Mesendoderm (in vitro differentiated cells): Measurements from ENCODE around the gene KRT84.

Experiments used
- DNase-seq: peaks from one replicate; pipeline ENCODE4 v3.0.0; 2013
- H2AK5ac ChIP-seq: 2 replicates; pipeline ENCODE4 v1.6.1; 2013; ENCODE audit warnings: low read length, inconsistent platforms
- H2BK120ac ChIP-seq: 2 replicates; pipeline ENCODE4 v1.6.1; 2013; ENCODE audit warnings: low read depth, mild to moderate bottlenecking, low read length, moderate library complexity, mixed read lengths
- H2BK15ac ChIP-seq: replicated peaks from 2 replicates; pipeline ENCODE4 v1.6.1; 2013; ENCODE audit warnings: low read depth, mild to moderate bottlenecking, moderate library complexity
- H2BK5ac ChIP-seq: 2 replicates; pipeline ENCODE4 v1.6.1; 2013; ENCODE audit warnings: low read length, inconsistent platforms
- H3K18ac ChIP-seq: 2 replicates; pipeline ENCODE4 v1.6.1; 2013; ENCODE audit warnings: mild to moderate bottlenecking, low read length, mixed read lengths
- H3K23ac ChIP-seq: one replicate; pipeline ENCODE4 v1.6.1; 2013; ENCODE audit warnings: low read length
- H3K27ac ChIP-seq: 2 replicates; pipeline ENCODE4 v1.5.1; 2013; ENCODE audit warnings: low read depth, mild to moderate bottlenecking, inconsistent platforms, low read length, moderate library complexity
- H3K27me3 ChIP-seq: 2 replicates; pipeline ENCODE4 v1.6.1; 2013; ENCODE audit warnings: low read length, control low read depth, mild to moderate bottlenecking, inconsistent platforms; ENCODE audit not compliant: insufficient read depth, poor library complexity
- H3K36me3 ChIP-seq: 2 replicates; pipeline ENCODE4 v1.6.1; 2013; ENCODE audit warnings: low read length, inconsistent platforms; ENCODE audit not compliant: control insufficient read depth, insufficient read depth
- H3K4ac ChIP-seq: one replicate; pipeline ENCODE4 v1.6.1; 2013; ENCODE audit warnings: low read depth, mild to moderate bottlenecking, low read length, moderate library complexity
- H3K4me1 ChIP-seq: 2 replicates; pipeline ENCODE4 v1.6.1; 2013; ENCODE audit warnings: low read depth, low read length, inconsistent platforms; ENCODE audit not compliant: control insufficient read depth
- H3K4me2 ChIP-seq: 2 replicates; pipeline ENCODE4 v1.6.1; 2013; ENCODE audit warnings: low read length
- H3K4me3 ChIP-seq: 2 replicates; pipeline ENCODE4 v1.5.1; 2013; ENCODE audit warnings: mild to moderate bottlenecking, low read length
- H3K56ac ChIP-seq: one replicate; pipeline ENCODE4 v1.6.1; 2013; ENCODE audit warnings: low read length
- H3K79me1 ChIP-seq: 2 replicates; pipeline ENCODE4 v1.6.1; 2013; ENCODE audit warnings: low read length, inconsistent platforms
- H3K79me2 ChIP-seq: 2 replicates; pipeline ENCODE4 v1.6.1; 2013; ENCODE audit warnings: mild to moderate bottlenecking, low read length; ENCODE audit not compliant: control insufficient read depth, insufficient read depth
- H3K9ac ChIP-seq: 2 replicates; pipeline ENCODE4 v1.6.1; 2013; ENCODE audit warnings: low read length, inconsistent platforms
- H4K5ac ChIP-seq: one replicate; pipeline ENCODE4 v1.6.1; 2013; ENCODE audit warnings: low read length
- H4K8ac ChIP-seq: one replicate; pipeline ENCODE4 v1.6.1; 2013; ENCODE audit warnings: low read depth, mild to moderate bottlenecking, control low read depth, low read length, moderate library complexity
- WGBS: extraction: QIAGEN DNeasy Blood & Tissue Kit; methylation state at CpG from one replicate; pipeline ENCODE4 v1.1.7; 2013; ENCODE audit warnings: low lambda C conversion rate, missing lambda C conversion rate; ENCODE audit not compliant: insufficient coverage; ENCODE audit errors: extremely low coverage; 5-methylcytosine and 5-hydroxymethylcytosine counted together

KRT84 gene

GRCh38 chr12:52405922-52406385 lies 20.5 kb upstream of the KRT84 start, which contains the start of gene KRT82:
Gene KRT82 (minus strand): TSS chr12:52406335. CDS start chr12:52406277, 58 bp downstream.
- H3K27me3 ChIP-seq, result no peaks in the 10 kb centered on the region
- H3K36me3 ChIP-seq, result no peaks in the 10 kb centered on the region
- no peak within 1 kb of the TSS for H3K18ac ChIP-seq
- H3K4me2 ChIP-seq, result no peak within 1 kb of the TSS
- H2BK15ac ChIP-seq, result no peak within 1 kb of the TSS
- no peak within 1 kb of the TSS for H2AK5ac ChIP-seq
- no CpG with 5 or more reads among the region's 14 CpGs for WGBS
- no peak within 1 kb of the TSS for H3K56ac ChIP-seq
- H3K27ac ChIP-seq, result no peak within 1 kb of the TSS
- no peak within 1 kb of the TSS for H3K4ac ChIP-seq
- no peak within 1 kb of the TSS for H3K23ac ChIP-seq
- no peak within 1 kb of the TSS for H4K8ac ChIP-seq
- H3K9ac ChIP-seq, result no peak within 1 kb of the TSS
- H4K5ac ChIP-seq, result no peak within 1 kb of the TSS
- no peak within 1 kb of the TSS for H2BK5ac ChIP-seq
- no peak for DNase-seq
- H3K79me2 ChIP-seq, result no peaks in the 10 kb centered on the region
- no peaks in the 10 kb centered on the region for H3K79me1 ChIP-seq
- H2BK120ac ChIP-seq, result no peak within 1 kb of the TSS
- H3K4me3 ChIP-seq, result no peak within 1 kb of the TSS
- no peaks in the 10 kb centered on the region for H3K4me1 ChIP-seq

GRCh38 chr12:52404951-52405350 lies 19.5 kb upstream of the KRT84 start:
- H2BK120ac ChIP-seq, result no peak overlapping the region
- H2BK5ac ChIP-seq, result no peak overlapping the region
- H3K4ac ChIP-seq, result no peak overlapping the region
- H3K4me2 ChIP-seq, result no peak overlapping the region
- H3K27ac ChIP-seq, result no peak overlapping the region
- no peaks in the 10 kb centered on the region for H3K36me3 ChIP-seq
- no peak overlapping the region for H2BK15ac ChIP-seq
- no peak overlapping the region for H3K4me3 ChIP-seq
- no peaks in the 10 kb centered on the region for H3K4me1 ChIP-seq
- no peak for DNase-seq
- no peaks in the 10 kb centered on the region for H3K79me2 ChIP-seq
- H3K18ac ChIP-seq, result no peak overlapping the region
- no peaks in the 10 kb centered on the region for H3K27me3 ChIP-seq
- H3K56ac ChIP-seq, result no peak overlapping the region
- H3K23ac ChIP-seq, result no peak overlapping the region
- no peak overlapping the region for H3K9ac ChIP-seq
- WGBS, result no CpG with 5 or more reads among the region's 3 CpGs
- no peaks in the 10 kb centered on the region for H3K79me1 ChIP-seq
- no peak overlapping the region for H4K8ac ChIP-seq
- no peak overlapping the region for H4K5ac ChIP-seq
- H2AK5ac ChIP-seq, result no peak overlapping the region

GRCh38 chr12:52403561-52403960 lies 18.1 kb upstream of the KRT84 start:
- Histone ChIP-seq H3K27ac (no peak overlapping the region), H3K79me2 (no peaks in the 10 kb centered on the region), H3K18ac (no peak overlapping the region), H2BK120ac (no peak overlapping the region), H4K5ac (no peak overlapping the region), H3K56ac (no peak overlapping the region), H2BK5ac (no peak overlapping the region), H3K4ac (no peak overlapping the region), H3K27me3 (no peaks in the 10 kb centered on the region), H4K8ac (no peak overlapping the region), H3K36me3 (no peaks in the 10 kb centered on the region), H2AK5ac (no peak overlapping the region), H3K23ac (no peak overlapping the region), H2BK15ac (no peak overlapping the region), H3K9ac (no peak overlapping the region), H3K79me1 (no peaks in the 10 kb centered on the region), H3K4me3 (no peak overlapping the region), H3K4me1 (no peaks in the 10 kb centered on the region), H3K4me2 (no peak overlapping the region)
- DNase-seq, result no peak
- no CpG with 5 or more reads among the region's 9 CpGs for WGBS

- Histone ChIP-seq H3K36me3 (no peaks in the 10 kb centered on the region), H3K4me2 (no peak overlapping the region), H4K5ac (no peak overlapping the region), H4K8ac (no peak overlapping the region), H3K4me1 (no peaks in the 10 kb centered on the region), H3K79me2 (no peaks in the 10 kb centered on the region), H2AK5ac (no peak overlapping the region), H3K27ac (no peak overlapping the region), H2BK5ac (no peak overlapping the region), H2BK15ac (no peak overlapping the region), H3K9ac (no peak overlapping the region), H3K4me3 (no peak overlapping the region), H2BK120ac (no peak overlapping the region), H3K27me3 (no peaks in the 10 kb centered on the region), H3K56ac (no peak overlapping the region), H3K23ac (no peak overlapping the region), H3K79me1 (no peaks in the 10 kb centered on the region), H3K18ac (no peak overlapping the region), H3K4ac (no peak overlapping the region)
- no CpG with 5 or more reads among the region's 3 CpGs for whole genome bisulfite sequencing
- peak; percentile 54 for DNase-seq
Observed at GRCh38 chr12:52402873-52403540, 17.6 kb upstream of the KRT84 start.

- Histone ChIP-seq H3K4ac (no peak overlapping the region), H3K56ac (no peak overlapping the region), H4K8ac (no peak overlapping the region), H3K36me3 (no peaks in the 10 kb centered on the region), H3K18ac (no peak overlapping the region), H2BK5ac (no peak overlapping the region), H3K4me1 (no peaks in the 10 kb centered on the region), H3K79me1 (no peaks in the 10 kb centered on the region), H3K27ac (no peak overlapping the region), H4K5ac (no peak overlapping the region), H3K79me2 (no peaks in the 10 kb centered on the region), H2BK15ac (no peak overlapping the region), H3K4me3 (no peak overlapping the region), H3K27me3 (no peaks in the 10 kb centered on the region), H3K23ac (no peak overlapping the region), H3K9ac (no peak overlapping the region), H2BK120ac (no peak overlapping the region), H3K4me2 (no peak overlapping the region), H2AK5ac (no peak overlapping the region)
- no peak for DNase-seq
- no CpG with 5 or more reads among the region's 2 CpGs for WGBS
Observed at GRCh38 chr12:52402377-52402776, 16.9 kb upstream of the KRT84 start.

GRCh38 chr12:52401926-52402325 lies 16.5 kb upstream of the KRT84 start:
- Histone ChIP-seq H3K56ac (no peak overlapping the region), H4K8ac (no peak overlapping the region), H2AK5ac (no peak overlapping the region), H3K23ac (no peak overlapping the region), H3K4me3 (no peak overlapping the region), H2BK5ac (no peak overlapping the region), H2BK120ac (no peak overlapping the region), H3K4me2 (no peak overlapping the region), H3K79me1 (no peaks in the 10 kb centered on the region), H3K79me2 (no peaks in the 10 kb centered on the region), H3K27ac (no peak overlapping the region), H3K4me1 (no peaks in the 10 kb centered on the region), H4K5ac (no peak overlapping the region), H3K36me3 (no peaks in the 10 kb centered on the region), H3K27me3 (no peaks in the 10 kb centered on the region), H3K9ac (no peak overlapping the region), H3K18ac (no peak overlapping the region), H2BK15ac (no peak overlapping the region), H3K4ac (no peak overlapping the region)
- no peak for DNase-seq
- WGBS, result no CpG with 5 or more reads among the region's 4 CpGs
